Endothelial cell of umbilical vein (primary cell): ENCODE data around the gene IL1RL1. TPM values are rescaled to one million over a fixed set of nuclear protein-coding genes. Genes with fewer than 3 reads are reported as not detected.

ENCODE experiments used
- BruUV-seq: library from RNA; stranded (reverse); fragments of 400-500 nt; replicated peaks from 2 replicates; lab custom pipeline; 2021; lab: Mats Ljungman, UMichigan
- CTCF ChIA-PET: fragments of 300-600, 350-600 bp; sonication (Branson Sonifier 250); formaldehyde crosslinking; loops from one replicate; lab custom pipeline; 2021; ENCODE audit warnings: antibody characterized with exemption, inconsistent platforms; lab: Charles Lee
- POLR2A ChIA-PET: fragments of 300-600, 350-600 bp; sonication (Branson Sonifier 250); formaldehyde crosslinking; loops from one replicate; lab custom pipeline; 2021; ENCODE audit warnings: antibody characterized with exemption, inconsistent platforms; lab: Charles Lee
- DNase-seq: peaks from one replicate; pipeline ENCODE4 v3.0.0-alpha.2; 2011; ENCODE audit warnings: low read depth, low spot score
- FAIRE-seq: peaks from 2 replicates; lab custom pipeline; 2011; peaks lifted over from hg19 to GRCh38; lab: Jason Lieb, UNC
- H2AFZ ChIP-seq: 2 replicates; pipeline ENCODE4 v1.6.0; 2012; ENCODE audit warnings: low read depth, low read length, control low read depth, inconsistent platforms
- H3K27ac ChIP-seq: 2 replicates; pipeline ENCODE4 v1.5.1; 2011; ENCODE audit warnings: low read depth, mild to moderate bottlenecking, control low read depth, low read length, moderate library complexity; ENCODE audit not compliant: insufficient read depth
- H3K27me3 ChIP-seq, 2 experiments: 2 replicates each; pipeline versions ENCODE4 v1.6.0 to v1.6.1; 2011; ENCODE audit warnings: low read length in 2 of 2, mixed read lengths in 1 of 2; ENCODE audit not compliant: control insufficient read depth in 2 of 2, insufficient read depth in 2 of 2
- H3K36me3 ChIP-seq, 2 experiments: 2 replicates in 1 of 2; 3 replicates in 1 of 2; pipeline ENCODE4 v1.5.1; 2011; ENCODE audit warnings: low read length in 2 of 2, mild to moderate bottlenecking in 1 of 2, moderate library complexity in 1 of 2; ENCODE audit not compliant: control insufficient read depth in 2 of 2, insufficient read depth in 2 of 2; ENCODE audit errors: extremely low read depth in 1 of 2
- H3K4me1 ChIP-seq: 3 replicates; pipeline ENCODE4 v1.5.1; 2011; ENCODE audit warnings: mild to moderate bottlenecking, low read length; ENCODE audit not compliant: control insufficient read depth, insufficient read depth; ENCODE audit errors: extremely low read depth
- H3K4me2 ChIP-seq: 2 replicates; pipeline ENCODE4 v1.6.1; 2011; ENCODE audit warnings: low read length, control low read depth, mixed read lengths; ENCODE audit not compliant: insufficient read depth
- H3K4me3 ChIP-seq, 3 experiments: fragments of 200-600 bp in 1 of 3; sonication (generic), shearing (Covaris generic) in 1 of 3; replicated peaks in 1 of 3; 2 replicates each; pipeline ENCODE4 v1.5.1; 2011 to 2016; ENCODE audit warnings: control low read depth in 3 of 3, low read length in 3 of 3, mild to moderate bottlenecking in 2 of 3, inconsistent platforms in 1 of 3, low read depth in 1 of 3, moderate library complexity in 1 of 3; ENCODE audit not compliant: insufficient read depth in 1 of 3
- H3K79me2 ChIP-seq: 2 replicates; pipeline ENCODE4 v1.6.0; 2012; ENCODE audit warnings: low read length, inconsistent platforms; ENCODE audit not compliant: control insufficient read depth, insufficient read depth
- H3K9ac ChIP-seq: replicated peaks from 2 replicates; pipeline ENCODE3; 2011; ENCODE audit warnings: low read length, control low read depth; ENCODE audit not compliant: insufficient read depth; ENCODE audit errors: extremely low read depth
- H3K9me1 ChIP-seq: replicated peaks from 3 replicates; pipeline ENCODE4 v1.6.0; 2011; ENCODE audit warnings: mild to moderate bottlenecking, low read length; ENCODE audit not compliant: control insufficient read depth, insufficient read depth; ENCODE audit errors: extremely low read depth
- H3K9me3 ChIP-seq: replicated peaks from 2 replicates; pipeline ENCODE4 v1.5.1; 2012; ENCODE audit warnings: low read length, inconsistent platforms; ENCODE audit not compliant: control insufficient read depth, insufficient read depth
- H4K20me1 ChIP-seq: replicated peaks from 2 replicates; pipeline ENCODE3; 2011; ENCODE audit warnings: mild to moderate bottlenecking, low read length; ENCODE audit not compliant: control insufficient read depth, insufficient read depth; ENCODE audit errors: extremely low read depth
- EZH2 ChIP-seq: IDR thresholded peaks from 2 replicates; pipeline ENCODE4 v1.6.1; 2012; ENCODE audit warnings: borderline replicate concordance, low read depth, mild to moderate bottlenecking, moderate library complexity, low read length, inconsistent platforms; ENCODE audit not compliant: severe bottlenecking
- GATA2 ChIP-seq: IDR thresholded peaks from 2 replicates; pipeline ENCODE4 v1.7.0; 2011; ENCODE audit warnings: low read depth, mild to moderate bottlenecking, moderate library complexity, mixed read lengths, low read length; ENCODE audit not compliant: insufficient read length, insufficient read depth
- JUN ChIP-seq: IDR thresholded peaks from 2 replicates; pipeline ENCODE4 v1.6.1; 2011; ENCODE audit warnings: borderline replicate concordance, low read depth; ENCODE audit not compliant: insufficient read length, insufficient read depth
- MYC ChIP-seq: IDR thresholded peaks from one replicate; pipeline ENCODE4 v1.6.1; 2011; ENCODE audit warnings: mild to moderate bottlenecking, low read depth, low read length
- POLR2A ChIP-seq: IDR thresholded peaks from 2 replicates; pipeline ENCODE4 v1.6.1; 2012; ENCODE audit warnings: low read depth, mild to moderate bottlenecking, control low read depth, low read length
- POLR2AphosphoS5 ChIP-seq: IDR thresholded peaks from 2 replicates; pipeline ENCODE4 v1.6.1; 2012; ENCODE audit warnings: low read depth, mild to moderate bottlenecking, control low read depth, low read length, moderate library complexity; ENCODE audit not compliant: insufficient read depth
- dilution Hi-C: fragments of 300-500 bp; cut with MboI; formaldehyde crosslinking; loops from one replicate; pipeline ENCODE4 v1.15.0; 2019; ENCODE audit warnings: low sequenced_read_pairs; ENCODE audit not compliant: extremely low pct_ligation_motif_present
- intact Hi-C: fragments of 100-400 bp; cut with micrococcal nuclease; formaldehyde crosslinking; loops from one replicate; pipeline ENCODE4 v1.10.0; 2022
- polyA plus RNA-seq, 4 experiments: library from polyadenylated mRNA; depleted of rRNA in 3 of 4; stranded (reverse) in 3 of 4; unstranded in 1 of 4; fragments of >200 nt; gene quantifications; 2 replicates each; pipeline versions ENCODE4 v1.2.1 to v1.2.3, GENCODE V29; 2011 to 2012; ENCODE audit warnings: missing spikeins in 1 of 4
- total RNA-seq: library from RNA; stranded (reverse); gene quantifications from 2 replicates; pipeline ENCODE4 v1.2.3, GENCODE V29; 2021
- TF ChIP-seq, protein P1 (sequence below), 2 donors: IDR thresholded peaks; 1 replicate in 1 of 2; 2 replicates in 1 of 2; pipeline ENCODE4 v1.5.1; 2011; ENCODE audit warnings: low read length in 2 of 2, mild to moderate bottlenecking in 2 of 2, moderate library complexity in 2 of 2, control low read depth in 1 of 2, inconsistent platforms in 1 of 2, low read depth in 1 of 2; ENCODE audit not compliant: insufficient read depth in 1 of 2; ENCODE audit errors: extremely low read depth in 1 of 2
- TF ChIP-seq, protein P2 (sequence below): IDR thresholded peaks from 2 replicates; pipeline ENCODE4 v1.6.1; 2011; ENCODE audit not compliant: insufficient read depth, insufficient read length

The IL1RL1 gene
- total and polyA plus RNA-seq, 2 donors (not counting 3 experiments of a cell fraction or from before 2014, with no cell fraction given), result 32.2 to 44.0 TPM

DNA sequence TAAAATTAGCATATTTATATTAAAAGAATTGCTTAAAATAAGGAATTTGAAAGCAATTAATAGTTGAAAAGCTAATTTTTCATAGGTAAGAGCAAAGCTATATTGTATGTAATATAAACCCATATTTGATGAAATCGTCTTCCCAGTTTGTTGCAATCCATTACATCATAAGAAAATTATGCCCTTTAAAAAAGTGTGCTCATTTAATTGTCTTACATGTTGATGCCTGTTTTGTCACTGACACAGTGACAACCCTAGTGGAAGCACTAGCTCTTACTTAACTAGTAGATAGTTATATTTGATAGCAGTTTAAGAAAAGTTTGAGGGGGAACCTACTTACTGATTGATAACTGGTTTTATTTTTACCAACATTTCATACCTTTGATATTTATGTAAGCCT lies 81.6 kb downstream of the IL1RL1 start:
- Histone ChIP-seq H3K9me3 (no peaks in the 10 kb centered on the region), H3K4me3 (no peak overlapping the region), H3K9ac (no peak overlapping the region), H3K27ac (no peak overlapping the region), H3K4me2 (no peak overlapping the region), H3K36me3 (no peaks in the 10 kb centered on the region), H3K4me1 (no peaks in the 10 kb centered on the region), H3K79me2 (no peaks in the 10 kb centered on the region), H3K9me1 (no peaks in the 10 kb centered on the region), H4K20me1 (no peaks in the 10 kb centered on the region), H3K27me3 (no peaks in the 10 kb centered on the region), H2AFZ (no peak overlapping the region)
- TF ChIP-seq MYC (no peak), POLR2A (no peak), JUN (no peak), POLR2AphosphoS5 (no peak), EZH2 (no peak), GATA2 (no peak)
- TF ChIP-seq, protein P1, sequence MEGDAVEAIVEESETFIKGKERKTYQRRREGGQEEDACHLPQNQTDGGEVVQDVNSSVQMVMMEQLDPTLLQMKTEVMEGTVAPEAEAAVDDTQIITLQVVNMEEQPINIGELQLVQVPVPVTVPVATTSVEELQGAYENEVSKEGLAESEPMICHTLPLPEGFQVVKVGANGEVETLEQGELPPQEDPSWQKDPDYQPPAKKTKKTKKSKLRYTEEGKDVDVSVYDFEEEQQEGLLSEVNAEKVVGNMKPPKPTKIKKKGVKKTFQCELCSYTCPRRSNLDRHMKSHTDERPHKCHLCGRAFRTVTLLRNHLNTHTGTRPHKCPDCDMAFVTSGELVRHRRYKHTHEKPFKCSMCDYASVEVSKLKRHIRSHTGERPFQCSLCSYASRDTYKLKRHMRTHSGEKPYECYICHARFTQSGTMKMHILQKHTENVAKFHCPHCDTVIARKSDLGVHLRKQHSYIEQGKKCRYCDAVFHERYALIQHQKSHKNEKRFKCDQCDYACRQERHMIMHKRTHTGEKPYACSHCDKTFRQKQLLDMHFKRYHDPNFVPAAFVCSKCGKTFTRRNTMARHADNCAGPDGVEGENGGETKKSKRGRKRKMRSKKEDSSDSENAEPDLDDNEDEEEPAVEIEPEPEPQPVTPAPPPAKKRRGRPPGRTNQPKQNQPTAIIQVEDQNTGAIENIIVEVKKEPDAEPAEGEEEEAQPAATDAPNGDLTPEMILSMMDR (IDR thresholded peaks at IDR 0.05; ENCODE audit: extremely low read depth in 1 of 2, insufficient read depth in 1 of 2, low read depth in 1 of 2, low read length in 2 of 2), result no peak
- TF ChIP-seq, protein P2, sequence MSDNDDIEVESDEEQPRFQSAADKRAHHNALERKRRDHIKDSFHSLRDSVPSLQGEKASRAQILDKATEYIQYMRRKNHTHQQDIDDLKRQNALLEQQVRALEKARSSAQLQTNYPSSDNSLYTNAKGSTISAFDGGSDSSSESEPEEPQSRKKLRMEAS, result no peak
- FAIRE-seq (no peak), DNase-seq (no peak)
- dilution Hi-C loops (no loop called here), intact Hi-C loops (no loop called here)
- BruUV-seq, result no TSS peak
- POLR2A ChIA-PET, result no interaction called here
- CTCF ChIA-PET, result interaction anchor here (0.7 kb wide), 1 partner anchor 373 kb away, joined by 3 read pairs; no protein-coding TSS in a partner anchor
